Stimulated activated CD8-positive, alpha-beta memory T cell treated with anti-CD3 and anti-CD28 coated beads, Interleukin-12 subunit alpha, Interleukin-12 subunit beta, amount 100 ng/mL, for 24 hours (primary cell): ENCODE data around the gene TM4SF18.
"Not testable (repeated sequence)": the region's sequence is repeated elsewhere in the genome, so short reads cannot be mapped to it uniquely, and the experiment has no call there.

Experiments
- DNase-seq: peaks from one replicate; pipeline ENCODE4 v3.0.0-alpha.2; 2020; ENCODE audit errors: extremely low read depth

The TM4SF18 gene

GRCh38 chr3:149333176-149333859 is at the start of gene TM4SF18:
TM4SF18 (minus strand) TSS chr3:149333636; CDS start chr3:149333382, 254 bp downstream.
- no peak for DNase-seq

GRCh38 chr3:149382518-149382917 is 49.1 kb upstream of the TM4SF18 start:
- DNase-seq = no peak

GRCh38 chr3:149382101-149382467 is 48.6 kb upstream of the TM4SF18 start:
- no peak for DNase-seq

- DNase-seq = no peak
Measured at GRCh38 chr3:149381173-149382100, 48.0 kb upstream of the TM4SF18 start.

GRCh38 chr3:149380220-149380619 is 46.8 kb upstream of the TM4SF18 start:
- not testable (repeated sequence) for DNase-seq

- no peak for DNase-seq
Measured at GRCh38 chr3:149378478-149379309, 45.3 kb upstream of the TM4SF18 start.

- DNase-seq = no peak
Measured at GRCh38 chr3:149377408-149378364, 44.2 kb upstream of the TM4SF18 start, which contains the start of gene TM4SF1. TM4SF1 (minus strand) TSS chr3:149377649; CDS start chr3:149377547, 102 bp downstream.

- no peak for DNase-seq
Measured at GRCh38 chr3:149376718-149377407, 43.4 kb upstream of the TM4SF18 start.

- DNase-seq = no peak
Measured at GRCh38 chr3:149375501-149376196, 42.2 kb upstream of the TM4SF18 start.

- no peak for DNase-seq
Measured at GRCh38 chr3:149374793-149375500, 41.5 kb upstream of the TM4SF18 start.

GRCh38 chr3:149374391-149374790 is 41.0 kb upstream of the TM4SF18 start:
- no peak for DNase-seq

GRCh38 chr3:149373235-149374125 is 40.0 kb upstream of the TM4SF18 start:
- DNase-seq = no peak

GRCh38 chr3:149371723-149372114 is 38.3 kb upstream of the TM4SF18 start:
- no peak for DNase-seq

GRCh38 chr3:149371001-149371722 is 37.7 kb upstream of the TM4SF18 start:
- no peak for DNase-seq

GRCh38 chr3:149369991-149370866 is 36.8 kb upstream of the TM4SF18 start:
- no peak for DNase-seq
